Large intestine (tissue), 3 donors: Measurements from ENCODE around the gene OR6C6. TPM values are rescaled to one million over a fixed set of nuclear protein-coding genes. Genes with fewer than 3 reads are reported as not detected.

Experiments used
- DNase-seq, 2 donors: peaks; one replicate each; pipeline versions ENCODE4 v3.0.0 to v3.0.0-alpha.2; 2013
- H3K27ac ChIP-seq: one replicate; pipeline ENCODE4 v1.5.1; 2013; ENCODE audit warnings: low read length
- H3K27me3 ChIP-seq: 2 replicates; pipeline ENCODE4 v1.6.1; 2013; ENCODE audit warnings: low read length; ENCODE audit not compliant: control insufficient read depth, insufficient read depth
- H3K36me3 ChIP-seq: 2 replicates; pipeline ENCODE4 v1.6.1; 2013; ENCODE audit warnings: low read length; ENCODE audit not compliant: control insufficient read depth, insufficient read depth
- H3K4me1 ChIP-seq: one replicate; pipeline ENCODE4 v1.6.1; 2013; ENCODE audit warnings: low read length; ENCODE audit not compliant: control insufficient read depth, insufficient read depth
- H3K4me3 ChIP-seq: one replicate; pipeline ENCODE4 v1.5.1; 2013; ENCODE audit warnings: low read length
- H3K9me3 ChIP-seq: one replicate; pipeline ENCODE4 v1.6.1; 2013; ENCODE audit warnings: mild to moderate bottlenecking, low read depth, low read length, moderate library complexity; ENCODE audit not compliant: control insufficient read depth
- WGBS: methylation state at CpG from one replicate; pipeline ENCODE4 v1.1.5; 2013; ENCODE audit warnings: low lambda C conversion rate; ENCODE audit not compliant: insufficient coverage; 5-methylcytosine and 5-hydroxymethylcytosine counted together
- polyA plus RNA-seq: library from polyadenylated mRNA; unstranded; fragments of 120-200 nt; gene quantifications from one replicate; pipeline ENCODE4 v1.2.1, GENCODE V29; 2013

The OR6C6 gene
- polyA plus RNA-seq, 1 donor, result not detected

GRCh38 chr12:55250944-55251343 lies 45.4 kb downstream of the OR6C6 start:
- WGBS, result 100% methylated on average over 1 of the region's 3 CpGs
- Histone ChIP-seq H3K4me1 (no peaks in the 10 kb centered on the region), H3K9me3 (no peaks in the 10 kb centered on the region), H3K27ac (no peak overlapping the region), H3K4me3 (no peak overlapping the region), H3K27me3 (no peaks in the 10 kb centered on the region), H3K36me3 (no peaks in the 10 kb centered on the region)
- DNase-seq, result no peak

- Histone ChIP-seq H3K27ac (no peak overlapping the region), H3K4me1 (no peaks in the 10 kb centered on the region), H3K4me3 (no peak overlapping the region), H3K27me3 (no peaks in the 10 kb centered on the region), H3K36me3 (no peaks in the 10 kb centered on the region), H3K9me3 (no peaks in the 10 kb centered on the region)
- no peak for DNase-seq
- WGBS, result no CpG with 5 or more reads among the region's 1 CpG
Measured at GRCh38 chr12:55246159-55246558, 50.2 kb downstream of the OR6C6 start.

- H3K27me3 ChIP-seq, result no peaks in the 10 kb centered on the region
- DNase-seq, result no peak
- H3K27ac ChIP-seq, result no peak within 1 kb of the TSS
- no CpG with 5 or more reads among the region's 3 CpGs for WGBS
- H3K9me3 ChIP-seq, result no peaks in the 10 kb centered on the region
- no peaks in the 10 kb centered on the region for H3K36me3 ChIP-seq
- no peaks in the 10 kb centered on the region for H3K4me1 ChIP-seq
- no peak within 1 kb of the TSS for H3K4me3 ChIP-seq
Measured at GRCh38 chr12:55244309-55244708, 52.1 kb downstream of the OR6C6 start, which contains the start of gene OR6C74. Gene OR6C74, plus strand, starts transcription at chr12:55244609. Its CDS starts 2,679 bp downstream, at chr12:55247288.

Other genes starting within 250 kb of the OR6C6 start
- gene OR9K2, start 170.2 kb downstream of the OR6C6 start, polyA plus RNA-seq, result not detected
- gene OR10A7, start 75.5 kb downstream of the OR6C6 start, polyA plus RNA-seq, result not detected
- gene OR6C74, start 52.0 kb downstream of the OR6C6 start, polyA plus RNA-seq, result not detected
- not detected for gene OR6C1, start 17.8 kb upstream of the OR6C6 start, polyA plus RNA-seq
- not detected for gene OR6C3, start 34.2 kb upstream of the OR6C6 start, polyA plus RNA-seq
- not detected for gene OR6C75, start 66.4 kb upstream of the OR6C6 start, polyA plus RNA-seq
- not detected for gene OR6C65, start 104.0 kb upstream of the OR6C6 start, polyA plus RNA-seq
- gene OR6C76, start 129.7 kb upstream of the OR6C6 start, polyA plus RNA-seq, result not detected
- not detected for gene OR6C2, start 147.5 kb upstream of the OR6C6 start, polyA plus RNA-seq
- not detected for gene OR6C70, start 173.6 kb upstream of the OR6C6 start, polyA plus RNA-seq
- not detected for gene OR6C68, start 195.8 kb upstream of the OR6C6 start, polyA plus RNA-seq